GM23338 (cell line): ENCODE data around the gene FBXO28. TPM values are rescaled to one million over a fixed set of nuclear protein-coding genes. Genes with fewer than 3 reads are reported as not detected.

ENCODE experiments used
- ATAC-seq: fragments of 200-7000 bp; cut with Tn5 transposase; 3 replicates; pipeline ENCODE4 v1.9.1; 2020
- DNase-seq: peaks from one replicate; pipeline ENCODE4 v3.0.0-alpha.2; 2015; ENCODE audit warnings: low spot score
- H2AFZ ChIP-seq: fragments of 200-600 bp; sonication (generic); 2 replicates; pipeline ENCODE4 v1.8.0; 2016; ENCODE audit warnings: antibody characterized with exemption, mild to moderate bottlenecking, moderate library complexity
- H3F3A ChIP-seq: fragments of 200-600 bp; sonication (generic); replicated peaks from 2 replicates; pipeline ENCODE4 v1.8.0; 2017; ENCODE audit warnings: antibody characterized with exemption, mixed run types, low read depth
- H3K27ac ChIP-seq: fragments of 200-600 bp; sonication (generic); 2 replicates; pipeline ENCODE4 v1.6.1; 2016; ENCODE audit warnings: low read depth
- H3K27me3 ChIP-seq: fragments of 200-600 bp; sonication (generic); 2 replicates; pipeline ENCODE4 v1.8.0; 2016; ENCODE audit warnings: mild to moderate bottlenecking, mixed run types, moderate library complexity; ENCODE audit not compliant: insufficient read depth
- H3K36me3 ChIP-seq: fragments of 200-600 bp; sonication (generic); 2 replicates; pipeline ENCODE4 v1.8.0; 2016; ENCODE audit warnings: mild to moderate bottlenecking; ENCODE audit not compliant: insufficient read depth
- H3K4me1 ChIP-seq: fragments of 200-600 bp; sonication (generic); 2 replicates; pipeline ENCODE4 v1.8.0; 2016; ENCODE audit warnings: mild to moderate bottlenecking, moderate library complexity; ENCODE audit not compliant: insufficient read depth
- H3K4me2 ChIP-seq: fragments of 200-600 bp; sonication (generic); 2 replicates; pipeline ENCODE4 v1.7.1; 2017; ENCODE audit warnings: mixed run types
- H3K4me3 ChIP-seq: fragments of 200-600 bp; sonication (generic); 2 replicates; pipeline ENCODE4 v1.6.1; 2016; ENCODE audit warnings: mixed run types
- H3K79me2 ChIP-seq: fragments of 200-600 bp; sonication (generic); replicated peaks from 2 replicates; pipeline ENCODE4 v1.8.0; 2017; ENCODE audit warnings: mild to moderate bottlenecking; ENCODE audit not compliant: insufficient read depth
- H3K9me2 ChIP-seq: fragments of 200-600 bp; sonication (generic); 2 replicates; pipeline ENCODE4 v1.8.0; 2017; ENCODE audit not compliant: insufficient read depth
- H4K20me1 ChIP-seq: fragments of 200-600 bp; sonication (generic); replicated peaks from 2 replicates; pipeline ENCODE4 v1.8.0; 2017; ENCODE audit warnings: mild to moderate bottlenecking; ENCODE audit not compliant: insufficient read depth
- H3K27ac Mint-ChIP-seq: 2 replicates; pipeline ENCODE4 v1.8.0; 2020; ENCODE audit warnings: inconsistent platforms, mild to moderate bottlenecking, moderate library complexity, mixed read lengths
- H3K27me3 Mint-ChIP-seq: 3 replicates; pipeline ENCODE4 v1.8.0; 2022; ENCODE audit warnings: low read depth, mild to moderate bottlenecking, moderate library complexity, mixed read lengths, inconsistent platforms; ENCODE audit not compliant: insufficient read depth, poor library complexity
- H3K36me3 Mint-ChIP-seq: 3 replicates; pipeline ENCODE4 v1.8.0; 2021; ENCODE audit warnings: low read depth, mild to moderate bottlenecking, inconsistent platforms, moderate library complexity, mixed read lengths
- H3K4me1 Mint-ChIP-seq: 3 replicates; pipeline ENCODE4 v1.8.0; 2020; ENCODE audit warnings: mild to moderate bottlenecking, inconsistent platforms, mixed read lengths
- H3K4me3 Mint-ChIP-seq: 3 replicates; pipeline ENCODE4 v1.8.0; 2021; ENCODE audit warnings: moderate library complexity, mild to moderate bottlenecking, inconsistent platforms, mixed read lengths
- H3K9me3 Mint-ChIP-seq: 3 replicates; pipeline ENCODE4 v1.8.0; 2020; ENCODE audit warnings: moderate library complexity, mild to moderate bottlenecking, inconsistent platforms, mixed read lengths
- CREB1 ChIP-seq: fragments of 250-450 bp; sonication (Bioruptor Pico); IDR thresholded peaks from 2 replicates; pipeline ENCODE4 v1.5.0; 2020; ENCODE audit warnings: low read depth, mild to moderate bottlenecking, moderate library complexity
- EZH2 ChIP-seq: fragments of 200-600 bp; sonication (generic); IDR thresholded peaks from one replicate; pipeline ENCODE4 v1.8.0; 2017; ENCODE audit warnings: antibody characterized with exemption, mild to moderate bottlenecking, low read depth; ENCODE audit not compliant: unreplicated experiment
- EZH2phosphoT487 ChIP-seq: fragments of 200-600 bp; sonication (generic); IDR thresholded peaks from one replicate; pipeline ENCODE4 v1.8.1; 2018; ENCODE audit warnings: antibody characterized with exemption; ENCODE audit not compliant: unreplicated experiment
- JUNB ChIP-seq: IDR thresholded peaks from one replicate; pipeline ENCODE4 v1.6.1; 2016; ENCODE audit warnings: antibody characterized with exemption; ENCODE audit not compliant: unreplicated experiment
- NANOG ChIP-seq: IDR thresholded peaks from 2 replicates; pipeline ENCODE4 v1.6.1; 2016; ENCODE audit warnings: antibody characterized with exemption, borderline replicate concordance
- POLR2AphosphoS5 ChIP-seq: IDR thresholded peaks from 2 replicates; pipeline ENCODE4 v1.6.1; 2016; ENCODE audit warnings: antibody characterized with exemption, low read depth
- STAT1 ChIP-seq: IDR thresholded peaks from one replicate; pipeline ENCODE4 v1.6.1; 2016; ENCODE audit warnings: antibody characterized with exemption; ENCODE audit not compliant: unreplicated experiment
- ZNF114 ChIP-seq: fragments of 250-450 bp; sonication (Bioruptor Pico); IDR thresholded peaks from 2 replicates; pipeline ENCODE4 v1.5.0; 2020; ENCODE audit warnings: mild to moderate bottlenecking, moderate library complexity
- ZNF331 ChIP-seq: fragments of 250-450 bp; sonication (Bioruptor Pico); IDR thresholded peaks from 2 replicates; pipeline ENCODE4 v1.5.0; 2020; ENCODE audit warnings: low read depth, mild to moderate bottlenecking, moderate library complexity
- polyA plus RNA-seq: library from polyadenylated mRNA; unstranded; fragments of >200 nt; fragmentation: Nextera tagmentation; extraction: Ambion mirVana; gene quantifications from 2 replicates; pipeline ENCODE4 v1.2.1, GENCODE V29; 2016
- total RNA-seq: library from RNA; depleted of rRNA; stranded (reverse); fragments of >200 nt; shearing (Covaris generic); gene quantifications from 2 replicates; pipeline ENCODE4 v1.2.3, GENCODE V29; 2014
- TF ChIP-seq, protein P1 (sequence below), 2 experiments: fragments of 200-600 bp in 1 of 2; sonication (generic) in 1 of 2; conservative IDR thresholded peaks; 2 replicates each; pipeline versions ENCODE4 v1.5.1 to v1.6.1; 2016 to 2017; ENCODE audit warnings: antibody characterized with exemption in 2 of 2, low read depth in 2 of 2, mild to moderate bottlenecking in 2 of 2, moderate library complexity in 1 of 2
- TF ChIP-seq, protein P2 (sequence below): fragments of 250-450 bp; sonication (Bioruptor Pico); IDR thresholded peaks from 2 replicates; pipeline ENCODE4 v1.5.0; 2020; ENCODE audit warnings: mild to moderate bottlenecking, moderate library complexity
- TF ChIP-seq, protein P3 (sequence below): IDR thresholded peaks from 2 replicates; pipeline ENCODE4 v1.6.1; 2016; ENCODE audit warnings: antibody characterized with exemption

FBXO28 gene
- total and polyA plus RNA-seq, 2 experiments from 2014 or later = 16.9 to 45.2 TPM

DNA sequence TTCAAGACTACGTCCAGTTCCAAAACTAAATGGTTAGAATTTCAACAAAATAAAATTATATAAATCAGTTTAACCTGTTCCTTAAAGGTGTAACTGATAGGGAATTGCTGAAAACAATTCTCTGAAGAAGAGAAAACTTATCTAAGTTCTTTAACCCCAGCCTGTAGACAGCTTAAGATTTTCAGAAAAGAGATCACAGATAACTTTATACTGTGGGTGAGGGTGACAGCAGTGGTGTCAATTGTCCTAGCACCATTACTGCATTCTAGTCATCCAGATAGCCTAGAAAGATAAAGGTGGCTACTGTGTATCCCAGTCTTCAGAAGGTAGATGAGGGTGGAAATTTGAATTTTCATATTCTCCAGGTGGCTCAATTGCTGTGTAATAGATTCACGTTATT, 49.4 kb downstream of the FBXO28 start (continued):
- TF ChIP-seq EZH2phosphoT487 = no peak
- TF ChIP-seq, protein P1, sequence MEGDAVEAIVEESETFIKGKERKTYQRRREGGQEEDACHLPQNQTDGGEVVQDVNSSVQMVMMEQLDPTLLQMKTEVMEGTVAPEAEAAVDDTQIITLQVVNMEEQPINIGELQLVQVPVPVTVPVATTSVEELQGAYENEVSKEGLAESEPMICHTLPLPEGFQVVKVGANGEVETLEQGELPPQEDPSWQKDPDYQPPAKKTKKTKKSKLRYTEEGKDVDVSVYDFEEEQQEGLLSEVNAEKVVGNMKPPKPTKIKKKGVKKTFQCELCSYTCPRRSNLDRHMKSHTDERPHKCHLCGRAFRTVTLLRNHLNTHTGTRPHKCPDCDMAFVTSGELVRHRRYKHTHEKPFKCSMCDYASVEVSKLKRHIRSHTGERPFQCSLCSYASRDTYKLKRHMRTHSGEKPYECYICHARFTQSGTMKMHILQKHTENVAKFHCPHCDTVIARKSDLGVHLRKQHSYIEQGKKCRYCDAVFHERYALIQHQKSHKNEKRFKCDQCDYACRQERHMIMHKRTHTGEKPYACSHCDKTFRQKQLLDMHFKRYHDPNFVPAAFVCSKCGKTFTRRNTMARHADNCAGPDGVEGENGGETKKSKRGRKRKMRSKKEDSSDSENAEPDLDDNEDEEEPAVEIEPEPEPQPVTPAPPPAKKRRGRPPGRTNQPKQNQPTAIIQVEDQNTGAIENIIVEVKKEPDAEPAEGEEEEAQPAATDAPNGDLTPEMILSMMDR (conservative IDR thresholded peaks at IDR 0.05; ENCODE audit: low read depth in 2 of 2) = no peak

DNA sequence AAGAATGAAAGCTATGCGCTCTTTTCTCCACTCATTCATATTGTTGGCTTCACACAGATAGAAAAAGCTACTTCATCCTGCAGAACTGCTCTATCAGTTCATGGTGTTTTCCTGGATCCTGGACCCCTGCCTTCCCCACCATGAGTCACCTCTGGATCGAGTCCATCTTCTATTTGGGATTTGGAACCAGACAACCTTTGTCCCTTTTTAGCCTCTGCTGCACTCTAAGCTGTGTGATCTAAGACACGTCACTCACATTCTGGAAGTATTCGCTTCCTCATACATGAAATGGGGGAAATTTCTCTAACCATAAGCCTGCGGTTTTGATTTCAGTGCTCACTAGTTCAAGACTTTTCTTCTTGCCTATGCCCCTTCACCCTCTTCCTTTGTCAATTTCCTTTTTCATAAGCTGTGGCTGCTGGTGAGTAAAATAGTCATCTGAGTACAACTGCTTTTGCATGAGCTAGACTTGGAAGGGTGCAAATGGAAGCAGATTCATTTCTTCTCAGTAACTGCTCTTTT, 55.0 kb downstream of the FBXO28 start:
- H3K9me3 Mint-ChIP-seq = peaks cover 7% of the 10 kb centered on the region
- H3K27ac Mint-ChIP-seq = no peak overlapping the region
- TF ChIP-seq EZH2phosphoT487 (no peak), CREB1 (CRISPR knock-in tag) (no peak), POLR2AphosphoS5 (no peak), ZNF331 (no peak), ZNF114 (CRISPR knock-in tag) (no peak), NANOG (no peak), STAT1 (no peak), EZH2 (no peak), JUNB (no peak)
- TF ChIP-seq, protein P2, sequence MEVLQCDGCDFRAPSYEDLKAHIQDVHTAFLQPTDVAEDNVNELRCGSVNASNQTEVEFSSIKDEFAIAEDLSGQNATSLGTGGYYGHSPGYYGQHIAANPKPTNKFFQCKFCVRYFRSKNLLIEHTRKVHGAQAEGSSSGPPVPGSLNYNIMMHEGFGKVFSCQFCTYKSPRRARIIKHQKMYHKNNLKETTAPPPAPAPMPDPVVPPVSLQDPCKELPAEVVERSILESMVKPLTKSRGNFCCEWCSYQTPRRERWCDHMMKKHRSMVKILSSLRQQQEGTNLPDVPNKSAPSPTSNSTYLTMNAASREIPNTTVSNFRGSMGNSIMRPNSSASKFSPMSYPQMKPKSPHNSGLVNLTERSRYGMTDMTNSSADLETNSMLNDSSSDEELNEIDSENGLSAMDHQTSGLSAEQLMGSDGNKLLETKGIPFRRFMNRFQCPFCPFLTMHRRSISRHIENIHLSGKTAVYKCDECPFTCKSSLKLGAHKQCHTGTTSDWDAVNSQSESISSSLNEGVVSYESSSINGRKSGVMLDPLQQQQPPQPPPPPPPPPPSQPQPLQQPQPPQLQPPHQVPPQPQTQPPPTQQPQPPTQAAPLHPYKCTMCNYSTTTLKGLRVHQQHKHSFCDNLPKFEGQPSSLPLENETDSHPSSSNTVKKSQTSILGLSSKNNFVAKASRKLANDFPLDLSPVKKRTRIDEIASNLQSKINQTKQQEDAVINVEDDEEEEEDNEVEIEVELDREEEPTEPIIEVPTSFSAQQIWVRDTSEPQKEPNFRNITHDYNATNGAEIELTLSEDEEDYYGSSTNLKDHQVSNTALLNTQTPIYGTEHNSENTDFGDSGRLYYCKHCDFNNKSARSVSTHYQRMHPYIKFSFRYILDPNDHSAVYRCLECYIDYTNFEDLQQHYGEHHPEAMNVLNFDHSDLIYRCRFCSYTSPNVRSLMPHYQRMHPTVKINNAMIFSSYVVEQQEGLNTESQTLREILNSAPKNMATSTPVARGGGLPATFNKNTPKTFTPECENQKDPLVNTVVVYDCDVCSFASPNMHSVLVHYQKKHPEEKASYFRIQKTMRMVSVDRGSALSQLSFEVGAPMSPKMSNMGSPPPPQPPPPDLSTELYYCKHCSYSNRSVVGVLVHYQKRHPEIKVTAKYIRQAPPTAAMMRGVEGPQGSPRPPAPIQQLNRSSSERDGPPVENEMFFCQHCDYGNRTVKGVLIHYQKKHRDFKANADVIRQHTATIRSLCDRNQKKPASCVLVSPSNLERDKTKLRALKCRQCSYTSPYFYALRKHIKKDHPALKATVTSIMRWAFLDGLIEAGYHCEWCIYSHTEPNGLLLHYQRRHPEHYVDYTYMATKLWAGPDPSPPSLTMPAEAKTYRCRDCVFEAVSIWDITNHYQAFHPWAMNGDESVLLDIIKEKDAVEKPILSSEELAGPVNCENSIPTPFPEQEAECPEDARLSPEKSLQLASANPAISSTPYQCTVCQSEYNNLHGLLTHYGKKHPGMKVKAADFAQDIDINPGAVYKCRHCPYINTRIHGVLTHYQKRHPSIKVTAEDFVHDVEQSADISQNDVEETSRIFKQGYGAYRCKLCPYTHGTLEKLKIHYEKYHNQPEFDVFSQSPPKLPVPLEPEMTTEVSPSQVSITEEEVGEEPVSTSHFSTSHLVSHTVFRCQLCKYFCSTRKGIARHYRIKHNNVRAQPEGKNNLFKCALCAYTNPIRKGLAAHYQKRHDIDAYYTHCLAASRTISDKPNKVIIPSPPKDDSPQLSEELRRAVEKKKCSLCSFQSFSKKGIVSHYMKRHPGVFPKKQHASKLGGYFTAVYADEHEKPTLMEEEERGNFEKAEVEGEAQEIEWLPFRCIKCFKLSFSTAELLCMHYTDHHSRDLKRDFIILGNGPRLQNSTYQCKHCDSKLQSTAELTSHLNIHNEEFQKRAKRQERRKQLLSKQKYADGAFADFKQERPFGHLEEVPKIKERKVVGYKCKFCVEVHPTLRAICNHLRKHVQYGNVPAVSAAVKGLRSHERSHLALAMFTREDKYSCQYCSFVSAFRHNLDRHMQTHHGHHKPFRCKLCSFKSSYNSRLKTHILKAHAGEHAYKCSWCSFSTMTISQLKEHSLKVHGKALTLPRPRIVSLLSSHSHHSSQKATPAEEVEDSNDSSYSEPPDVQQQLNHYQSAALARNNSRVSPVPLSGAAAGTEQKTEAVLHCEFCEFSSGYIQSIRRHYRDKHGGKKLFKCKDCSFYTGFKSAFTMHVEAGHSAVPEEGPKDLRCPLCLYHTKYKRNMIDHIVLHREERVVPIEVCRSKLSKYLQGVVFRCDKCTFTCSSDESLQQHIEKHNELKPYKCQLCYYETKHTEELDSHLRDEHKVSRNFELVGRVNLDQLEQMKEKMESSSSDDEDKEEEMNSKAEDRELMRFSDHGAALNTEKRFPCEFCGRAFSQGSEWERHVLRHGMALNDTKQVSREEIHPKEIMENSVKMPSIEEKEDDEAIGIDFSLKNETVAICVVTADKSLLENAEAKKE (CRISPR knock-in tag) = no peak
- TF ChIP-seq, protein P3, sequence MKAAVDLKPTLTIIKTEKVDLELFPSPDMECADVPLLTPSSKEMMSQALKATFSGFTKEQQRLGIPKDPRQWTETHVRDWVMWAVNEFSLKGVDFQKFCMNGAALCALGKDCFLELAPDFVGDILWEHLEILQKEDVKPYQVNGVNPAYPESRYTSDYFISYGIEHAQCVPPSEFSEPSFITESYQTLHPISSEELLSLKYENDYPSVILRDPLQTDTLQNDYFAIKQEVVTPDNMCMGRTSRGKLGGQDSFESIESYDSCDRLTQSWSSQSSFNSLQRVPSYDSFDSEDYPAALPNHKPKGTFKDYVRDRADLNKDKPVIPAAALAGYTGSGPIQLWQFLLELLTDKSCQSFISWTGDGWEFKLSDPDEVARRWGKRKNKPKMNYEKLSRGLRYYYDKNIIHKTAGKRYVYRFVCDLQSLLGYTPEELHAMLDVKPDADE = no peak
- TF ChIP-seq, protein P1 (conservative IDR thresholded peaks at IDR 0.05; ENCODE audit: low read depth in 2 of 2) = no peak

More for the DNA sequence above, 55.0 kb downstream of the FBXO28 start:
- Mint-ChIP-seq H3K4me1 (peaks cover 25% of the 10 kb centered on the region), H3K4me3 (no peak overlapping the region), H3K27me3 (peaks cover 10% of the 10 kb centered on the region), H3K36me3 (peaks cover 8% of the 10 kb centered on the region)
- Histone ChIP-seq H3K27ac (no peak overlapping the region), H3K27me3 (no peaks in the 10 kb centered on the region), H3F3A (peaks cover 5% of the 10 kb centered on the region), H3K79me2 (no peaks in the 10 kb centered on the region), H3K4me2 (no peak overlapping the region), H3K4me1 (peaks cover 18% of the 10 kb centered on the region), H3K36me3 (no peaks in the 10 kb centered on the region), H4K20me1 (no peaks in the 10 kb centered on the region), H3K4me3 (no peak overlapping the region), H3K9me2 (no peaks in the 10 kb centered on the region), H2AFZ (peak overlapping the region; percentile 86)
- ATAC-seq (no peak), DNase-seq (no peak)
